NCI-H128 (cell line): ENCODE results near the gene TNRC6B.
"Not testable (repeated sequence)": the region's sequence is repeated elsewhere in the genome, so short reads cannot be mapped to it uniquely, and the experiment has no call there.

ENCODE experiments used
- DNase-seq: peaks from one replicate; lab custom pipeline; 2025; ENCODE audit not compliant: unreplicated experiment; lab: John Stamatoyannopoulos, UW

Gene TNRC6B

GRCh38 chr22:40281717-40282116 lies 104.0 kb downstream of the TNRC6B start:
- DNase-seq = no peak

- no peak for DNase-seq
These were observed 107.8 kb downstream of the TNRC6B start for GRCh38 chr22:40285513-40285912.

- DNase-seq = no peak
These were observed 112.3 kb downstream of the TNRC6B start for GRCh38 chr22:40289991-40290459.

- DNase-seq = no peak
These were observed 112.8 kb downstream of the TNRC6B start for GRCh38 chr22:40290516-40290915.

- DNase-seq = no peak
These were observed 117.0 kb downstream of the TNRC6B start for GRCh38 chr22:40294696-40295095.

GRCh38 chr22:40300316-40300715 lies 122.6 kb downstream of the TNRC6B start:
- no peak for DNase-seq

- no peak for DNase-seq
These were observed 123.4 kb downstream of the TNRC6B start for GRCh38 chr22:40300884-40301672.

GRCh38 chr22:40302149-40302548 lies 124.4 kb downstream of the TNRC6B start:
- no peak for DNase-seq

GRCh38 chr22:40305625-40306024 lies 127.9 kb downstream of the TNRC6B start:
- DNase-seq = no peak

GRCh38 chr22:40308999-40309573 lies 131.4 kb downstream of the TNRC6B start:
- DNase-seq = no peak

GRCh38 chr22:40309631-40310030 lies 131.9 kb downstream of the TNRC6B start:
- no peak for DNase-seq

GRCh38 chr22:40310081-40310767 lies 132.5 kb downstream of the TNRC6B start:
- DNase-seq = no peak

GRCh38 chr22:40310768-40311120 lies 133.0 kb downstream of the TNRC6B start:
- no peak for DNase-seq

GRCh38 chr22:40311646-40312045 lies 133.9 kb downstream of the TNRC6B start:
- not testable (repeated sequence) for DNase-seq

- no peak for DNase-seq
These were observed 134.3 kb downstream of the TNRC6B start for GRCh38 chr22:40312050-40312449.

GRCh38 chr22:40313007-40313406 lies 135.3 kb downstream of the TNRC6B start:
- no peak for DNase-seq

- DNase-seq = no peak
These were observed 136.3 kb downstream of the TNRC6B start for GRCh38 chr22:40314041-40314440.

GRCh38 chr22:40320687-40321086 lies 143.0 kb downstream of the TNRC6B start:
- no peak for DNase-seq

GRCh38 chr22:40322021-40322420 lies 144.3 kb downstream of the TNRC6B start:
- DNase-seq = no peak

- DNase-seq = no peak
These were observed 145.2 kb downstream of the TNRC6B start for GRCh38 chr22:40322818-40323447.

GRCh38 chr22:40323681-40324171 lies 146.0 kb downstream of the TNRC6B start:
- no peak for DNase-seq
